CD4-positive, alpha-beta T cell (primary cell): ENCODE results near the gene TMEM108. TPM values are rescaled to one million over a fixed set of nuclear protein-coding genes. Genes with fewer than 3 reads are reported as not detected.

Source experiments
- ATAC-seq: fragments of 200-7000 bp; cut with Tn5 transposase; one replicate; pipeline ENCODE4 v1.10.0; 2022; ENCODE audit warnings: mild to moderate bottlenecking; ENCODE audit not compliant: poor library complexity
- CTCF ChIA-PET: fragments of 350-600 bp; sonication (Branson Sonifier 250); formaldehyde crosslinking; loops from one replicate; lab custom pipeline; 2021; ENCODE audit warnings: antibody characterized with exemption, inconsistent platforms; lab: Charles Lee
- POLR2A ChIA-PET: fragments of 350-600 bp; sonication (Branson Sonifier 250); formaldehyde crosslinking; loops from one replicate; lab custom pipeline; 2021; ENCODE audit warnings: antibody characterized with exemption, inconsistent platforms; lab: Charles Lee
- DNase-seq, 14 experiments: peaks; one replicate each; pipeline ENCODE4 v3.0.0-alpha.2; 2013 to 2020; ENCODE audit warnings: mixed read lengths in 2 of 14
- H3K27ac ChIP-seq, 2 donors: one replicate each; pipeline versions ENCODE4 v1.5.1 to v1.7.0; 2013; ENCODE audit warnings: low read length in 2 of 2, low read depth in 1 of 2, mild to moderate bottlenecking in 1 of 2
- H3K27me3 ChIP-seq, 2 experiments: 1 replicate in 1 of 2; 2 replicates in 1 of 2; pipeline versions ENCODE4 v1.6.1 to v1.7.0; 2013; ENCODE audit warnings: low read length in 2 of 2, control low read depth in 1 of 2, mild to moderate bottlenecking in 1 of 2, moderate library complexity in 1 of 2; ENCODE audit not compliant: insufficient read depth in 2 of 2, control insufficient read depth in 1 of 2
- H3K36me3 ChIP-seq: one replicate; pipeline ENCODE4 v1.6.1; 2013; ENCODE audit warnings: low read length, control low read depth; ENCODE audit not compliant: insufficient read depth
- H3K4me1 ChIP-seq: one replicate; pipeline ENCODE4 v1.6.1; 2013; ENCODE audit warnings: low read length, control low read depth; ENCODE audit not compliant: insufficient read depth
- H3K4me3 ChIP-seq: one replicate; pipeline ENCODE4 v1.5.1; 2013; ENCODE audit warnings: mild to moderate bottlenecking, low read length, moderate library complexity
- H3K9me3 ChIP-seq, 2 experiments: 1 replicate in 1 of 2; 2 replicates in 1 of 2; pipeline versions ENCODE4 v1.6.1 to v1.7.0; 2013; ENCODE audit warnings: low read length in 2 of 2, mild to moderate bottlenecking in 2 of 2, control low read depth in 1 of 2, moderate library complexity in 1 of 2; ENCODE audit not compliant: control insufficient read depth in 1 of 2, insufficient read depth in 1 of 2
- H3K27ac Mint-ChIP-seq: one replicate; pipeline ENCODE4 v1.8.0; 2020; ENCODE audit warnings: mixed read lengths
- H3K27me3 Mint-ChIP-seq: one replicate; pipeline ENCODE4 v1.8.0; 2021; ENCODE audit warnings: mixed read lengths
- H3K36me3 Mint-ChIP-seq: one replicate; pipeline ENCODE4 v1.8.0; 2021; ENCODE audit warnings: low read depth, mixed read lengths
- H3K4me1 Mint-ChIP-seq: one replicate; pipeline ENCODE4 v1.8.0; 2021; ENCODE audit warnings: low read depth, mixed read lengths
- H3K4me3 Mint-ChIP-seq: one replicate; pipeline ENCODE4 v1.8.0; 2020; ENCODE audit warnings: mild to moderate bottlenecking, mixed read lengths
- H3K9me3 Mint-ChIP-seq: one replicate; pipeline ENCODE4 v1.8.0; 2020; ENCODE audit warnings: mixed read lengths
- CTCF ChIP-seq: fragments of 200-600 bp; IDR thresholded peaks from one replicate; pipeline ENCODE4 v1.8.0; 2022; ENCODE audit warnings: antibody characterized with exemption, mild to moderate bottlenecking
- intact Hi-C, 2 experiments: fragments of 100-400 bp; cut with DNase I in 1 of 2; cut with micrococcal nuclease in 1 of 2; formaldehyde crosslinking; loops; one replicate each; pipeline versions ENCODE4 v1.15.1 to v1.9.0; 2023 to 2025; cut with DNase I, micrococcal nuclease
- total RNA-seq, 174 experiments: library from RNA in 2 of 174; stranded (reverse) in 2 of 174; gene quantifications; one replicate each; pipeline ENCODE4 v1.2.3 and lab custom pipeline; 2021 to 2026

Gene TMEM108
- total RNA-seq, 2 experiments from 2014 or later, result not detected

GRCh38 chr3:133277813-133278212, 239.6 kb downstream of the TMEM108 start:
- intact Hi-C loops, result no loop called here

GRCh38 chr3:133278260-133279043, 240.3 kb downstream of the TMEM108 start:
- Histone ChIP-seq H3K9me3 (no peaks in the 10 kb centered on the region), H3K4me3 (no peak overlapping the region), H3K27ac (no peak overlapping the region), H3K4me1 (no peaks in the 10 kb centered on the region), H3K27me3 (peaks cover 0 to 3% of the 10 kb centered on the region in 2 experiments), H3K36me3 (no peaks in the 10 kb centered on the region)
- no peak for ATAC-seq
- TF ChIP-seq CTCF, result no peak
- ChIA-PET CTCF (no interaction called here), POLR2A (no interaction called here)
- H3K9me3 Mint-ChIP-seq, result no peaks in the 10 kb centered on the region
- H3K36me3 Mint-ChIP-seq, result no peaks in the 10 kb centered on the region
- no peak for DNase-seq
- no peak overlapping the region for H3K4me3 Mint-ChIP-seq
- peaks cover 9% of the 10 kb centered on the region for H3K27me3 Mint-ChIP-seq
- H3K4me1 Mint-ChIP-seq, result no peaks in the 10 kb centered on the region
- no peak overlapping the region for H3K27ac Mint-ChIP-seq
- intact Hi-C loops, result no loop called here

More at GRCh38 chr3:133277813-133278212, 239.6 kb downstream of the TMEM108 start:
- H3K4me3 Mint-ChIP-seq, result no peak overlapping the region
- no peak for ATAC-seq
- H3K4me1 Mint-ChIP-seq, result no peaks in the 10 kb centered on the region
- H3K36me3 Mint-ChIP-seq, result no peaks in the 10 kb centered on the region
- TF ChIP-seq CTCF, result no peak
- Histone ChIP-seq H3K4me1 (no peaks in the 10 kb centered on the region), H3K9me3 (no peaks in the 10 kb centered on the region), H3K4me3 (no peak overlapping the region), H3K36me3 (no peaks in the 10 kb centered on the region), H3K27ac (no peak overlapping the region), H3K27me3 (peaks cover 0 to 3% of the 10 kb centered on the region in 2 experiments)
- H3K27me3 Mint-ChIP-seq, result peaks cover 11% of the 10 kb centered on the region
- ChIA-PET POLR2A (no interaction called here), CTCF (no interaction called here)
- H3K9me3 Mint-ChIP-seq, result no peaks in the 10 kb centered on the region
- H3K27ac Mint-ChIP-seq, result no peak overlapping the region
- no peak for DNase-seq

- Histone ChIP-seq H3K4me1 (no peaks in the 10 kb centered on the region), H3K9me3 (no peaks in the 10 kb centered on the region), H3K36me3 (no peaks in the 10 kb centered on the region), H3K27ac (no peak overlapping the region), H3K4me3 (no peak overlapping the region), H3K27me3 (peaks cover 0 to 3% of the 10 kb centered on the region in 2 experiments)
- intact Hi-C loops, result no loop called here
- ChIA-PET CTCF (no interaction called here), POLR2A (no interaction called here)
- Mint-ChIP-seq H3K4me1 (no peaks in the 10 kb centered on the region), H3K27me3 (peaks cover 4% of the 10 kb centered on the region), H3K27ac (no peak overlapping the region), H3K4me3 (no peak overlapping the region), H3K36me3 (no peaks in the 10 kb centered on the region), H3K9me3 (no peaks in the 10 kb centered on the region)
- no peak for TF ChIP-seq CTCF
- DNase-seq (no peak), ATAC-seq (no peak)
These were observed 242.4 kb downstream of the TMEM108 start for GRCh38 chr3:133280586-133280985.
